DND-41 (cell line): ENCODE data around the gene JAKMIP1.

ENCODE experiments used
- ATAC-seq: fragments of 200-7000 bp; cut with Tn5 transposase; 3 replicates; pipeline ENCODE4 v1.9.1; 2021; ENCODE audit warnings: low read depth; ENCODE audit not compliant: insufficient read depth
- DNase-seq: peaks from one replicate; pipeline ENCODE4 v3.0.0-alpha.2; 2020
- H2AFZ ChIP-seq: 2 replicates; pipeline ENCODE4 v1.6.0; 2012; ENCODE audit warnings: low read depth, low read length
- H3K27ac ChIP-seq: 2 replicates; pipeline ENCODE4 v1.5.1; 2012; ENCODE audit warnings: low read length, inconsistent platforms
- H3K27me3 ChIP-seq: fragments of 200-600 bp; sonication (generic); 2 replicates; pipeline ENCODE4 v1.6.0; 2012; ENCODE audit warnings: low read length, mild to moderate bottlenecking, inconsistent platforms; ENCODE audit not compliant: insufficient read depth, poor library complexity
- H3K36me3 ChIP-seq: 2 replicates; pipeline ENCODE4 v1.5.1; 2012; ENCODE audit warnings: low read length, inconsistent platforms; ENCODE audit not compliant: insufficient read depth
- H3K4me1 ChIP-seq: 2 replicates; pipeline ENCODE4 v1.5.1; 2012; ENCODE audit warnings: mild to moderate bottlenecking, low read length; ENCODE audit not compliant: insufficient read depth
- H3K4me2 ChIP-seq: 2 replicates; pipeline ENCODE4 v1.6.0; 2012; ENCODE audit warnings: mild to moderate bottlenecking, moderate library complexity, low read length, inconsistent platforms; ENCODE audit not compliant: insufficient read depth
- H3K4me3 ChIP-seq, 2 experiments: fragments of 200-600 bp in 1 of 2; shearing (Covaris generic) in 1 of 2; 2 replicates each; pipeline ENCODE4 v1.5.1; 2012 to 2016; ENCODE audit warnings: inconsistent platforms in 2 of 2, low read length in 2 of 2, mild to moderate bottlenecking in 2 of 2, low read depth in 1 of 2, moderate library complexity in 1 of 2
- H3K79me2 ChIP-seq: 2 replicates; pipeline ENCODE4 v1.6.0; 2012; ENCODE audit warnings: low read length, inconsistent platforms; ENCODE audit not compliant: insufficient read depth
- H3K9ac ChIP-seq: 2 replicates; pipeline ENCODE4 v1.6.0; 2012; ENCODE audit warnings: low read depth, mild to moderate bottlenecking, inconsistent platforms, low read length, moderate library complexity
- H3K9me3 ChIP-seq: 2 replicates; pipeline ENCODE4 v1.5.1; 2012; ENCODE audit warnings: low read length, moderate library complexity, mild to moderate bottlenecking, inconsistent platforms; ENCODE audit not compliant: insufficient read depth, severe bottlenecking
- H4K20me1 ChIP-seq: 2 replicates; pipeline ENCODE4 v1.6.0; 2012; ENCODE audit warnings: low read length; ENCODE audit not compliant: insufficient read depth
- CTCF ChIP-seq: IDR thresholded peaks from 2 replicates; pipeline ENCODE4 v1.5.1; 2012; ENCODE audit warnings: borderline replicate concordance, low read length, moderate library complexity, mild to moderate bottlenecking; ENCODE audit not compliant: poor library complexity, severe bottlenecking; ENCODE audit errors: extremely low read depth
- EZH2 ChIP-seq: IDR thresholded peaks from 3 replicates; pipeline ENCODE4 v1.6.1; 2012; ENCODE audit warnings: borderline replicate concordance, low read depth, mild to moderate bottlenecking, moderate library complexity, low read length, inconsistent platforms; ENCODE audit not compliant: severe bottlenecking

JAKMIP1 gene

DNA sequence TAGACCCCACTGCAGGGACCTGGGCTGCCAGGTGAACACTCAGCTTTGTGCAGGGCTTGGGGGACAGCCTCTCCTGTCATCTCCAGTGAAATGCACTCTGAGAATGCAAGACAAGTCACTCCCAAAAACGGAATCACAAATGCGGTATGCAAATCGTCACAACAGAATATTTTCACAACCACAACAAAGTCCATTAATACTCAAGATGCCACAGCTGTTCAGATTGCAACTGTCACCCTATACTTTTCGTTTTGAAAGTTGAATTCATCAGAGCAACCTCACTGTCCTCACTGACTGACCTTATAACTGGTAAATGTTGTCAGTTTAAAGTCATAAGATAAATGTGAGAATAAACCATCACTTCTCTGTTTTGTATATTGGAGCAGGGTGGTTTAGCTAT lies 16.6 kb downstream of the JAKMIP1 start:
- Histone ChIP-seq H4K20me1 (no peaks in the 10 kb centered on the region), H3K27ac (peak overlapping the region; percentile 93), H3K27me3 (no peaks in the 10 kb centered on the region), H3K9ac (peak overlapping the region; percentile 43), H3K4me3 (no peak overlapping the region), H3K4me2 (peak overlapping the region; percentile 32), H3K4me1 (peaks cover 74% of the 10 kb centered on the region), H2AFZ (no peak overlapping the region), H3K79me2 (no peaks in the 10 kb centered on the region), H3K9me3 (no peaks in the 10 kb centered on the region), H3K36me3 (no peaks in the 10 kb centered on the region)
- peak; percentile 66 for ATAC-seq
- peak; percentile 73 for DNase-seq
- TF ChIP-seq CTCF (no peak), EZH2 (no peak)

DNA sequence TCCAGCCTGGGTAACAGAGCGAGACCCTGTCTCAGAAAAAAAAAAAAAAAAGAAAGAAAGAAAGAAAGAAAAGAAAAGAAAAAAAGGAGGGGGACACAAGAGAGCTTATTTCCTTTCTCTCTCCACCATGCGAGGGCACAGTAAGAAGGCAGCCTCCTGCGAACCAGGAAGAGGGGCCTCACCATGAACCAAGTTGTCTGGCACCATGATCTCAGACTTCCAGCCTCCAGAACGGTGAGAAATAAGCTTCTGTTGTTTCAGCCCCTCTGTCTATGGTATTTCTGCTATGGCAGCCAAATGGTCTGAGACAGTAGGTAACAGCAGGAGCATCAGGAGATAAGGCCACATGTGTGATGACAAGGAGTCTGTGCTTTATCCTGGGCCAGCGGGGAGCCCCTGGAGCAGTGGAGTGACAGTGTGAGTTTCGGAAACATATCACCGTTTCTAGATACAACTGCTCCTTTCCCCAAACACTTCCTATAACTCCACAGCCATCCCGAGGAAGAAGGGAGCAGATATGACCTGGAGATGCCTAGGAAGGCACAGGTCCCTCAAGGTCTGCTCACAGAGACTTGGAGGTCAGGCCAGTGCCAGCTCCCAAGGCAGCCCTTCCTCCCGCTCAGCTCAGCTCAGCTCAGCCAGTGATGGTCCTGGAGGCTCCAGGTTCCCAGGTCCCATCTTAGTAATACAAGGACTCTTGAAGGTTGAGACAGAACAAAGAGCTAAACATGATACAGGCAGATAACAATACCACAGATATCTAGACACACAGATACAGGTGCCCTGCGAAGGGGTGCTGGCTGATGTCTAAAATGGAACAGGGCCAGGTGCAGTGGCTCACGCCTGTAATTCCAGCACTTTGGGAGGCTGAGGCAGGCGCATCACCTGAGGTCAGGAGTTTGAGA lies 17.7 kb downstream of the JAKMIP1 start:
- peak; percentile 37 for DNase-seq
- H3K27ac ChIP-seq = peak overlapping the region; percentile 93
- H3K4me1 ChIP-seq = peaks cover 78% of the 10 kb centered on the region
- ATAC-seq = no peak
- no peaks in the 10 kb centered on the region for H3K27me3 ChIP-seq
- no peak overlapping the region for H3K4me3 ChIP-seq
- H3K9ac ChIP-seq = peak overlapping the region; percentile 25; the same call in 1 of the 2 replicates
- H3K36me3 ChIP-seq = no peaks in the 10 kb centered on the region
- no peak overlapping the region; the same call in 1 of the 2 replicates for H2AFZ ChIP-seq
- H3K9me3 ChIP-seq = peaks cover 3% of the 10 kb centered on the region
- H3K4me2 ChIP-seq = no peak overlapping the region
- no peaks in the 10 kb centered on the region for H4K20me1 ChIP-seq
- TF ChIP-seq CTCF (no peak), EZH2 (no peak)
- H3K79me2 ChIP-seq = no peaks in the 10 kb centered on the region

DNA sequence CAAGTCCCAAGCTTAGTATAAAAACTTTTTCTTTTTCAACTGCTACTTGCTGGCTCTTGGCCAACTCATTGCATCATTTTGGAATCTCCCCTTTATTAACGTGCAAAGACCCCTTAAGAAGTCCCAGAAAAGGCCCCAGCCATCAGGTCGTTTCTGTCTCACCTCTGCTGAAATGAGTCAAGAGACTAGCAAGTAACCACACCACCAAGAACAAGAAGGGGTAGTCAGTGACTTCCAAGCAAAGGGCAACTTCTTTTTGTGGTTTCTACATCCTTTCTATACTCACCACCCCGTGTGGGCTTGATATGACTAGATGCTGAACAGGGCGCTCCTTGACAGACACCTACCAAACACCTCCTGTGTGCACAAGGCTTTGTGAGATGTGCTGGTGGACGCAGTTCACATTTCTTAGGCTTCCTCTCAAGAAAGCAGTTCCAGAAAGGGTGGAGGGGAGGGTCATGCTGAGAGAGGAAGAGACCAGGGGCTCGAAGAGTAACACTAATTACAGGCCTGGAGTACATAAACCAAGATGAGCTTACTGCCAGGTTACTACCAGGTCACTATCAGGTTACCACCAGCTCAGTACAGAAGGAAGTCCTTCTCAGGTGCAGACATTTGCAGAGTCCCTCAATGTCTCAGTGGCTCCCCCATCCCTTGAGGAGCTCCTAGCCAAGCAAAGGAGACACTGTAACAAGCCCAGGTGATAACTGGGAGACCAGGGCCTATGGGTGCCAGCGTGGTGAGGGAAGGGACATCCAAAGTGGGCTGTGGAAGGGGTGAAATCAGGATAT lies 19.3 kb downstream of the JAKMIP1 start:
- no peak overlapping the region for H2AFZ ChIP-seq
- TF ChIP-seq CTCF (no peak), EZH2 (no peak)
- peak overlapping the region; percentile 23 for H3K9ac ChIP-seq
- peak; percentile 75 for DNase-seq
- no peaks in the 10 kb centered on the region for H3K79me2 ChIP-seq
- no peaks in the 10 kb centered on the region for H3K36me3 ChIP-seq
- H3K9me3 ChIP-seq = peaks cover 3% of the 10 kb centered on the region
- H3K27ac ChIP-seq = peak overlapping the region; percentile 93
- H3K4me2 ChIP-seq = no peak overlapping the region; the same call in 1 of the 2 replicates
- peaks cover 78% of the 10 kb centered on the region for H3K4me1 ChIP-seq
- no peaks in the 10 kb centered on the region for H3K27me3 ChIP-seq
- H3K4me3 ChIP-seq = no peak overlapping the region
- ATAC-seq = peak; percentile 73
- no peaks in the 10 kb centered on the region for H4K20me1 ChIP-seq
